22Rv1 (cell line): Measurements from ENCODE around the gene C3orf18.

ENCODE experiments used
- ZFX ChIP-seq: fragments of 450-650 bp; IDR thresholded peaks from 2 replicates; pipeline ENCODE4 v1.6.1; 2017; ENCODE audit warnings: antibody characterized with exemption, borderline replicate concordance
- TF ChIP-seq, protein P1 (sequence below): fragments of 450-650 bp; IDR thresholded peaks from 2 replicates; pipeline ENCODE4 v1.5.1; 2017; ENCODE audit warnings: mild to moderate bottlenecking

DNA sequence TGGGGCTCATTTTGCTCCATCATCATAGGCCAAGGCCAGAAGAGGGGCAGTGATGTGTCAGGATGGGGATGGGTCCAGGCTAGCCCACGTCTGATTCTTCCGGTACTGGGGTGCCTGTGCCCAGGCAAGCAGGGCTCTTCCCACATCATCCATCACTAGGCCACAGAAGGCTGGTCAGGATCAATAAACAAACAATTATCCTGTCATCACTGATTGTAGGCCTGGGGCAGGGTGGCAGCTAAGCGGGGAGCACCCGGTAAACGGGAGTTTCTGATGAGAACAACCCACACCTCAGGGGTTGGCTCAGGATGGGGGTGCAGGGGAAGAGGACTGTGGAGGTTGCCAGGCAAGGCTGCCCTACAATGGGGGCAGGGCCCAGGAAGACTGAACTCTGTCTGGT is 46.0 kb downstream of the C3orf18 start:
- TF ChIP-seq, protein P1, sequence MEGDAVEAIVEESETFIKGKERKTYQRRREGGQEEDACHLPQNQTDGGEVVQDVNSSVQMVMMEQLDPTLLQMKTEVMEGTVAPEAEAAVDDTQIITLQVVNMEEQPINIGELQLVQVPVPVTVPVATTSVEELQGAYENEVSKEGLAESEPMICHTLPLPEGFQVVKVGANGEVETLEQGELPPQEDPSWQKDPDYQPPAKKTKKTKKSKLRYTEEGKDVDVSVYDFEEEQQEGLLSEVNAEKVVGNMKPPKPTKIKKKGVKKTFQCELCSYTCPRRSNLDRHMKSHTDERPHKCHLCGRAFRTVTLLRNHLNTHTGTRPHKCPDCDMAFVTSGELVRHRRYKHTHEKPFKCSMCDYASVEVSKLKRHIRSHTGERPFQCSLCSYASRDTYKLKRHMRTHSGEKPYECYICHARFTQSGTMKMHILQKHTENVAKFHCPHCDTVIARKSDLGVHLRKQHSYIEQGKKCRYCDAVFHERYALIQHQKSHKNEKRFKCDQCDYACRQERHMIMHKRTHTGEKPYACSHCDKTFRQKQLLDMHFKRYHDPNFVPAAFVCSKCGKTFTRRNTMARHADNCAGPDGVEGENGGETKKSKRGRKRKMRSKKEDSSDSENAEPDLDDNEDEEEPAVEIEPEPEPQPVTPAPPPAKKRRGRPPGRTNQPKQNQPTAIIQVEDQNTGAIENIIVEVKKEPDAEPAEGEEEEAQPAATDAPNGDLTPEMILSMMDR, result no peak
- no peak for TF ChIP-seq ZFX
